WERI-Rb-1 (cell line): ENCODE results near the gene KCND3.

Source experiments
- DNase-seq: peaks from one replicate; pipeline ENCODE4 v3.0.0-alpha.2; 2020
- H3K27ac ChIP-seq: fragments of 250-450 bp; sonication (Bioruptor Pico); 2 replicates; pipeline ENCODE4 v1.5.1; 2020; ENCODE audit warnings: mild to moderate bottlenecking, moderate library complexity
- H3K27me3 ChIP-seq: fragments of 250-450 bp; sonication (Bioruptor Pico); 2 replicates; pipeline ENCODE4 v1.5.1; 2021; ENCODE audit warnings: mild to moderate bottlenecking, low read depth, moderate library complexity; ENCODE audit not compliant: insufficient read depth, severe bottlenecking
- H3K36me3 ChIP-seq: fragments of 250-450 bp; sonication (Bioruptor Pico); 2 replicates; pipeline ENCODE4 v1.5.1; 2020; ENCODE audit warnings: mild to moderate bottlenecking, moderate library complexity
- H3K4me3 ChIP-seq: 2 replicates; pipeline ENCODE4 v1.5.1; 2011; ENCODE audit warnings: low read depth, mild to moderate bottlenecking, control low read depth, low read length
- H3K9me3 ChIP-seq: fragments of 250-450 bp; sonication (Bioruptor Pico); 2 replicates; pipeline ENCODE4 v1.5.1; 2021; ENCODE audit warnings: mild to moderate bottlenecking, moderate library complexity; ENCODE audit not compliant: severe bottlenecking
- CTCF ChIP-seq: IDR thresholded peaks from 2 replicates; pipeline ENCODE4 v1.5.1; 2011; ENCODE audit warnings: low read depth, mild to moderate bottlenecking, control low read depth, inconsistent platforms, low read length

KCND3 gene

GRCh38 chr1:111943846-111944749 lies 45.4 kb downstream of the KCND3 start:
- Histone ChIP-seq H3K27ac (no peak overlapping the region), H3K4me3 (no peak overlapping the region), H3K27me3 (no peaks in the 10 kb centered on the region), H3K9me3 (no peaks in the 10 kb centered on the region), H3K36me3 (no peaks in the 10 kb centered on the region)
- DNase-seq, result no peak
- TF ChIP-seq CTCF, result no peak

GRCh38 chr1:111943066-111943465 lies 46.4 kb downstream of the KCND3 start:
- no peak for TF ChIP-seq CTCF
- H3K4me3 ChIP-seq, result no peak overlapping the region
- H3K27ac ChIP-seq, result no peak overlapping the region
- no peak for DNase-seq
- no peaks in the 10 kb centered on the region for H3K9me3 ChIP-seq
- no peaks in the 10 kb centered on the region for H3K36me3 ChIP-seq
- H3K27me3 ChIP-seq, result no peaks in the 10 kb centered on the region

- TF ChIP-seq CTCF, result no peak
- H3K4me3 ChIP-seq, result no peak overlapping the region
- no peaks in the 10 kb centered on the region for H3K9me3 ChIP-seq
- no peaks in the 10 kb centered on the region for H3K36me3 ChIP-seq
- no peaks in the 10 kb centered on the region for H3K27me3 ChIP-seq
- H3K27ac ChIP-seq, result no peak overlapping the region
- DNase-seq, result no peak
Observed at GRCh38 chr1:111938536-111938935, 50.9 kb downstream of the KCND3 start.

GRCh38 chr1:111938123-111938522 lies 51.3 kb downstream of the KCND3 start:
- Histone ChIP-seq H3K36me3 (no peaks in the 10 kb centered on the region), H3K27me3 (no peaks in the 10 kb centered on the region), H3K4me3 (no peak overlapping the region), H3K9me3 (no peaks in the 10 kb centered on the region), H3K27ac (no peak overlapping the region)
- no peak for TF ChIP-seq CTCF
- no peak for DNase-seq

- Histone ChIP-seq H3K36me3 (no peaks in the 10 kb centered on the region), H3K4me3 (no peak overlapping the region), H3K27ac (no peak overlapping the region), H3K27me3 (no peaks in the 10 kb centered on the region), H3K9me3 (no peaks in the 10 kb centered on the region)
- no peak for TF ChIP-seq CTCF
- no peak for DNase-seq
Observed at GRCh38 chr1:111937147-111937725, 52.2 kb downstream of the KCND3 start.
